Measurements from ENCODE around the gene CLTRN. TPM values are rescaled to one million over a fixed set of nuclear protein-coding genes. Genes with fewer than 3 reads are reported as not detected.

CLTRN gene
- total and polyA plus RNA-seq, 2 of the 8 experiments (the other 6 are each of a cell fraction or from before 2014, with no cell fraction given), result 1.2 to 1.3 TPM

DNA sequence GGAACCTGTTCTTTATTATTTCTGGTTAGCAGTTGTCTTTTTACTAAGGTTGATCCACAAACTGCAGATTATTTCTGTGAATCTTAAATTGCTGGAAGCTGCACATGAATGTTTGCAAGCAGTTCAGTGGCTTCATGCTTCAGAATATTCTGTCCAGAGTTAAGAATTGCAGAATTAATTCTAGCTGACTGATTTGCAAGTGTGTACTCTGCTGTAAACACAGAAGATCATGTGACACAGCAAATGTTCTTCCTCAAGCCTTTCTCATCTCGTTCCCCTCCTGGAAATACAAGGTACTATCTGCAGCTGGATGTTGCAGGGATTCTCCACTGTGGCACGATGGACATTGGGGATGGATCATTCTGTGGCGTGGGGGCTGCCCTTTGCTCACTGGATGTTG lies 16.8 kb upstream of the CLTRN start (continued):
- TF ChIP-seq YY1 (IDR thresholded peaks at IDR 0.05; ENCODE audit: low read depth, low read length) (no peak), POLR2A (IDR thresholded peaks at IDR 0.05; ENCODE audit: control extremely low read depth in 1 of 2, low read depth in 2 of 2, low read length in 2 of 2) (no peak), EP300 (IDR thresholded peaks at IDR 0.05; ENCODE audit: borderline replicate concordance in 1 of 2, low read depth in 2 of 2, low read length in 2 of 2) (no peak), RBBP5 (IDR thresholded peaks at IDR 0.05; ENCODE audit: borderline replicate concordance, low read depth, low read length) (no peak), ASH2L (IDR thresholded peaks at IDR 0.05; ENCODE audit: low read length) (no peak)
- TF ChIP-seq, protein P1, sequence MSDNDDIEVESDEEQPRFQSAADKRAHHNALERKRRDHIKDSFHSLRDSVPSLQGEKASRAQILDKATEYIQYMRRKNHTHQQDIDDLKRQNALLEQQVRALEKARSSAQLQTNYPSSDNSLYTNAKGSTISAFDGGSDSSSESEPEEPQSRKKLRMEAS (IDR thresholded peaks at IDR 0.05), result no peak
